Parathyroid adenoma (tissue), 2 donors: ENCODE results near the gene RPS6KB2.

ENCODE experiments used
- H2AFZ ChIP-seq: fragments of 300-600 bp; sonication (generic); one replicate; pipeline ENCODE4 v1.7.0; 2017; ENCODE audit warnings: antibody characterized with exemption, mild to moderate bottlenecking
- H3K27ac ChIP-seq: fragments of 300-600 bp; sonication (generic); one replicate; pipeline ENCODE4 v1.7.0; 2017
- H3K27me3 ChIP-seq: fragments of 300-600 bp; sonication (generic); one replicate; pipeline ENCODE4 v1.7.0; 2017; ENCODE audit warnings: low read length; ENCODE audit not compliant: control insufficient read depth, insufficient read depth
- H3K36me3 ChIP-seq: fragments of 300-600 bp; sonication (generic); one replicate; pipeline ENCODE4 v1.7.0; 2017; ENCODE audit warnings: low read length; ENCODE audit not compliant: control insufficient read depth, insufficient read depth
- H3K4me1 ChIP-seq: fragments of 300-600 bp; sonication (generic); one replicate; pipeline ENCODE4 v1.7.0; 2017; ENCODE audit warnings: control low read depth
- H3K4me2 ChIP-seq: fragments of 300-600 bp; sonication (generic); one replicate; pipeline ENCODE4 v1.7.0; 2017; ENCODE audit warnings: low read length
- H3K4me3 ChIP-seq: fragments of 300-600 bp; sonication (generic); one replicate; pipeline ENCODE4 v1.7.0; 2017; ENCODE audit warnings: low read depth, low read length
- H3K79me2 ChIP-seq: fragments of 300-600 bp; sonication (generic); one replicate; pipeline ENCODE4 v1.7.0; 2017; ENCODE audit warnings: control low read depth
- H3K9ac ChIP-seq: fragments of 300-600 bp; sonication (generic); one replicate; pipeline ENCODE4 v1.7.0; 2017; ENCODE audit warnings: mild to moderate bottlenecking
- H3K9me3 ChIP-seq: fragments of 300-600 bp; sonication (generic); one replicate; pipeline ENCODE4 v1.7.0; 2017; ENCODE audit warnings: low read length; ENCODE audit not compliant: control insufficient read depth
- CTCF ChIP-seq: fragments of 300-600 bp; sonication (generic); IDR thresholded peaks from one replicate; pipeline ENCODE4 v1.7.0; 2017; ENCODE audit warnings: antibody characterized with exemption, mild to moderate bottlenecking
- donor health status: primary hyperparathyroidism.

Gene RPS6KB2

DNA sequence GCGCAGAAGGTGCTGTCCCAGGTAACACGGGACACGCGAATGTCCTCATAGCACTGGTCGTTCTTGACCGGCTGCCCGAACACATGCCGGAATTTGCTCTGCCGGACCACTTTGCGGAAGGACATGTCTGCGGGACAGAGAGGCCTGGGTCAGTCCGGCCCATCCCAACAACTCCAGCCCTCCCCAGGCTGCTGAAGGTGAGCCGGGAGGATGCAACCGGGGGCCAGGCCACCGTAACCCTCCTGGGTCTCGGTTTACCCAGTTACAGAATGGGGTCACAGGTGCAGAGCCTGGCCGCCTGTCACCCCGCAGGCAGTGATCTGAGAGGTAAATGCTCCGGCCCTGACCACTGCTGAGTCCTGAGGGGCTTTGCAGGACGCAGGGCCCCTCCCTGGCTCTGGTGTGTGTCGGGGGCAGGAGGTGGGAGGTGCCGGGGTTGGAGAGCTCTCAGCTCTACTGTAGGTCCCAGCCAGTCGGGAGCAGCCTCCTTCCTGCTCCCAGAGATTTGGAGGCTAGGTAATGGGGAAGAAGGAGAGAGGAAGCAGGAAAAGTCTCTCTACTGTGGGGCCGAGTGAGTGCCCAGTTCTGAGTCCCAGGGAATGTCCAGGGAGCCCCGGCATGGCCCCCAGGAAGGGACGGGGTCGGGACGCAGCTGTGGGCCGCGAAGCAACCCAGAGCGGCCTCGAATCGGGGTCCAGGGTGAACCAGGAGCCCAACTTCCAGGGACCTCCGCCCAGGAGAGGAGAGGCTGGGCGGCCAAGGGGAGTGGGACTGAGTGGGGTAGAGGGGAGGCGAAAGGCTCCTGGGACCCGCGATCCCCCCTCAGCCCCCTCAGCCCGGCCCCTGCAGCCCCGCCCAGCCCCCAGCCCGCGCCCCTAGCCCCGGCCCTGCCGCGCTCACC lies 14.5 kb downstream of the RPS6KB2 start:
- Histone ChIP-seq H3K79me2 (no peaks in the 10 kb centered on the region), H2AFZ (no peak overlapping the region), H3K27ac (peak overlapping the region; percentile 75), H3K4me2 (peak overlapping the region; percentile 65), H3K9me3 (no peaks in the 10 kb centered on the region), H3K9ac (no peak overlapping the region), H3K4me1 (no peaks in the 10 kb centered on the region), H3K27me3 (no peaks in the 10 kb centered on the region), H3K36me3 (no peaks in the 10 kb centered on the region), H3K4me3 (peak overlapping the region; percentile 52)
- TF ChIP-seq CTCF: no peak

DNA sequence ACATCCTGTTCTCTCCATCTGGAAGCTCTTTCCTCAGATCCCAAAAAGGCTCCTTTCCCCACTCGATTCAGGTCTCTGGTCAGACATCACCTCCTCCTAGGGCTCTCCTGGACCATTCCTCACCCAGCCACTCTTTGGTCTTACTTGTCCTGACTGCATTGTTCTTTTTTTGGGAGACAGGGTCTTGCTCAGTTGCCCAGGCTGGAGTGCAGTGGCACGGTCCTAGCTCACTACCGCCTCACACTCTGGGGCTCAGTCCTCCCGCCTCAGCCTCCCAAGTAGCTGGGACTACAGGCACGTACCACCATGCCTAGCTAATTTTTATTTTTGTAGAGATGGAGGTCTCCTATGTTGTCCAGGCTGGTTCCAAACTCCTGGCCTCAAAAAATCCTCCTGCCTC lies 17.2 kb downstream of the RPS6KB2 start:
- Histone ChIP-seq H3K4me3 (no peak overlapping the region), H2AFZ (no peak overlapping the region), H3K4me1 (no peaks in the 10 kb centered on the region), H3K4me2 (no peak overlapping the region), H3K27ac (no peak overlapping the region), H3K9me3 (no peaks in the 10 kb centered on the region), H3K9ac (no peak overlapping the region), H3K36me3 (no peaks in the 10 kb centered on the region), H3K27me3 (no peaks in the 10 kb centered on the region), H3K79me2 (no peaks in the 10 kb centered on the region)
- TF ChIP-seq CTCF: no peak

DNA sequence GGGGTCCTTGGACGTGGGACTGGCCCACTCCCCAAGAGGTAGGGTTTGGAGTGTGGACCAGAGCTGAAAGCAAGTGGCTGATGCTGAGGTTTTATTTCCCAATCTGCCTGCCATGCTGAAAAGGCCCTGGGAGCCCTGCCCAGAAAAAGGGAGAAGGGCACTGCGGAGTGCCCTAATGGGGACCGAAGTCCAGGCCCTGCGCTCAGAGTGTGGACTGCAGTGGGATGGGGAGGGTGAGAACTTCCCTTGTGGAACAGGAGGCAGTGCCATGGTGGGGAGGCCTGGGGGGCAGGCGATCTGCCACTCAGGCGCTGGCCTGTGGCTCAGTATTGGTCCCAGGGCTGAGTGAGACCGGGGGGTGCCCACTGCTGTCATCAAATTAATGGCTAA lies 19.9 kb downstream of the RPS6KB2 start:
- no peak for TF ChIP-seq CTCF
- Histone ChIP-seq H2AFZ (no peak overlapping the region), H3K79me2 (no peaks in the 10 kb centered on the region), H3K4me1 (no peaks in the 10 kb centered on the region), H3K27me3 (no peaks in the 10 kb centered on the region), H3K9me3 (no peaks in the 10 kb centered on the region), H3K27ac (no peak overlapping the region), H3K4me2 (no peak overlapping the region), H3K36me3 (no peaks in the 10 kb centered on the region), H3K9ac (no peak overlapping the region), H3K4me3 (no peak overlapping the region)

DNA sequence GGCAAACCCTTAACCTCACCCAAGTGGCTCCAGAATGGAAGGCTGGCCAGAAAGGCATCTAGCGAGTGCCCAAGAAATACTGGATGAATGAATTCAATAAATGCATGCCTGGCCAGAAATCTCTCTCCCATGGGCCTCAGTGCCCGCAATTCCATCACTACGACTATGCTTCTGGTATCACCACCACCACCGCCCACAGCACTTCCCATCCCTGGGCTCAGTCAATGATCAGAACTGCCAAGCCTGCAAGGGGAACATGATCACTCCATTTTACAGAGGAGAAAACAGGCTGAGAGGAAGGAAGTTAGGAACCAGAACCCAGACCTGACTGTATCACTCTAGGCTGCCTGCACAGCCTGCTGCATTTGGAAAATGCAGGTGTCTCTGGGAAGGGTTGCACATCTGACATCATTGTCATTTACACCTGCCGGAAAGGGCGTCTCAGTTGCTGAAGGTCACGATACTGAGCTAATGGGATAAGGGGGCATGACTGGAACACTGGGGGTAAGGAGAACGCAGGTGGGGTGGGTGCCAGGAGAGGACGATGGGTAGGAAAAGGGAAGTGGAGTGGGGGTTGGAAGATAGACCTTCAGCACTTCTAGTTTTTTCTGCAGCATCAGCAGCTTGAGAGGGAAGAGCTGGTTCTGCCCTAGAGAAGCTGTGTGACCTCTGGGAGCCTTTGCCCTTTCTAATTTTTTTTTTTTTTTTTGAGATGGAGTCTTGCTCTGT lies 21.0 kb downstream of the RPS6KB2 start:
- peak overlapping the region; percentile 9 for H2AFZ ChIP-seq

More for the DNA sequence above, 21.0 kb downstream of the RPS6KB2 start:
- H3K4me1 ChIP-seq: no peaks in the 10 kb centered on the region
- H3K9me3 ChIP-seq: no peaks in the 10 kb centered on the region
- H3K4me2 ChIP-seq: no peak overlapping the region
- H3K79me2 ChIP-seq: no peaks in the 10 kb centered on the region
- no peak for TF ChIP-seq CTCF
- H3K27me3 ChIP-seq: no peaks in the 10 kb centered on the region
- H3K4me3 ChIP-seq: no peak overlapping the region
- H3K36me3 ChIP-seq: no peaks in the 10 kb centered on the region
- H3K9ac ChIP-seq: no peak overlapping the region
- no peak overlapping the region for H3K27ac ChIP-seq
